Esophagus squamous epithelium (tissue), 5 donors: ENCODE data around the gene MORC4. TPM values are rescaled to one million over a fixed set of nuclear protein-coding genes. Genes with fewer than 3 reads are reported as not detected.

ENCODE experiments used
- DNase-seq: peaks from one replicate; lab custom pipeline; 2025; lab: John Stamatoyannopoulos, UW
- H3K27ac ChIP-seq, 4 donors: fragments of 200-600 bp; sonication (generic); one replicate each; pipeline ENCODE4 v1.5.1; 2016 to 2019; ENCODE audit warnings: mild to moderate bottlenecking in 1 of 4
- H3K27me3 ChIP-seq, 4 donors: fragments of 200-600 bp; sonication (generic); 1 replicate in 3 of 4; 2 replicates in 1 of 4; pipeline versions ENCODE4 v1.5.1 to v1.6.0; 2017 to 2021; ENCODE audit warnings: antibody characterized with exemption in 1 of 4
- H3K36me3 ChIP-seq, 3 donors: fragments of 200-600 bp; sonication (generic); one replicate each; pipeline ENCODE4 v1.5.1; 2016 to 2019
- H3K4me1 ChIP-seq, 3 donors: fragments of 200-600 bp; sonication (generic); one replicate each; pipeline ENCODE4 v1.5.1; 2017 to 2019
- H3K4me3 ChIP-seq, 4 donors: fragments of 200-600 bp; sonication (generic); 1 replicate in 3 of 4; 2 replicates in 1 of 4; pipeline ENCODE4 v1.5.1; 2016 to 2019; ENCODE audit warnings: mild to moderate bottlenecking in 2 of 4, moderate library complexity in 1 of 4
- H3K9me3 ChIP-seq, 3 donors: fragments of 200-600 bp; sonication (generic); one replicate each; pipeline ENCODE4 v1.5.1; 2016 to 2019
- POLR2A ChIP-seq, 4 donors: fragments of 450-650 bp; IDR thresholded peaks; one replicate each; pipeline ENCODE4 v1.6.1; 2017; ENCODE audit warnings: antibody characterized with exemption in 4 of 4, mild to moderate bottlenecking in 4 of 4, moderate library complexity in 3 of 4
- WGBS, 2 donors: methylation state at CpG; one replicate each; pipeline ENCODE4 v1.1.5; 2018; 5-methylcytosine and 5-hydroxymethylcytosine counted together
- intact Hi-C: fragments of 100-400 bp; cut with DNase I; formaldehyde crosslinking; loops from one replicate; pipeline ENCODE4 v1.15.0; 2022
- total RNA-seq, 4 donors: library from RNA; depleted of rRNA; stranded (reverse); fragments of >200 nt; gene quantifications; one replicate each; pipeline ENCODE4 v1.1.0, GENCODE V29; 2016
- TF ChIP-seq, protein P1 (sequence below), 6 experiments: fragments of 450-650 bp in 4 of 6; fragments of 200-600 bp in 2 of 6; sonication (generic) in 2 of 6; IDR thresholded peaks; one replicate each; pipeline ENCODE4 v1.5.1; 2016 to 2019; ENCODE audit warnings: antibody characterized with exemption in 6 of 6, mild to moderate bottlenecking in 4 of 6, moderate library complexity in 4 of 6
- donor health status: DM: yes; HTN: yes; CAD: no.

The MORC4 gene
- total RNA-seq, 4 donors from 2014 or later: 12.5 to 22.6 (median 17.2) TPM

DNA sequence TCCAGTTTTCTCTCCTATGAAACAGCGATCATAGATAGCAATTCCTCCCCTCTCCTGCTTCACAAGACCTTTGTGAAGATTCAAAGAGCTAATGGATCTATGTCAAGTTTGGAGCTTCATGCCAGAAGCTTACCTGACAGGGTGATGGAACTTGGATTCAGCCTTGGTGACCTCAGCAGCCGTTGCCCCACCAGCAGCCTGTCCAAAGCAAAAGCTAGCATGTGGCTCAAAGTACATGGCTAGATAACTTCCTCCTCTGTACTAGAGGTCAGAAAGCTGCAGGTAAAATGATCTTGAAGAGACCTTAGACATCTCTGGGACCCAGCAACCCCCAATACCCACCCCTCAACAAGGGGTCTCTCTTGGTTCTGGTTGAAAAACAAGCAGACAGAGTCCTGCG, 98.7 kb downstream of the MORC4 start:
- peaks cover 0 to 14% (median 0%) of the 10 kb centered on the region in 4 donors for H3K27me3 ChIP-seq
- H3K4me3 ChIP-seq: no peak overlapping the region
- no peak overlapping the region for H3K27ac ChIP-seq
- H3K4me1 ChIP-seq: no peaks in the 10 kb centered on the region
- 65 to 100% methylated on average over 1 to 3 of the region's 3 CpGs for WGBS, 2 donors
- DNase-seq: no peak
- no peaks in the 10 kb centered on the region for H3K36me3 ChIP-seq
- intact Hi-C loops: no loop called here
- no peaks in the 10 kb centered on the region for H3K9me3 ChIP-seq
- TF ChIP-seq POLR2A (IDR thresholded peaks at IDR 0.05): no peak
- TF ChIP-seq, protein P1, sequence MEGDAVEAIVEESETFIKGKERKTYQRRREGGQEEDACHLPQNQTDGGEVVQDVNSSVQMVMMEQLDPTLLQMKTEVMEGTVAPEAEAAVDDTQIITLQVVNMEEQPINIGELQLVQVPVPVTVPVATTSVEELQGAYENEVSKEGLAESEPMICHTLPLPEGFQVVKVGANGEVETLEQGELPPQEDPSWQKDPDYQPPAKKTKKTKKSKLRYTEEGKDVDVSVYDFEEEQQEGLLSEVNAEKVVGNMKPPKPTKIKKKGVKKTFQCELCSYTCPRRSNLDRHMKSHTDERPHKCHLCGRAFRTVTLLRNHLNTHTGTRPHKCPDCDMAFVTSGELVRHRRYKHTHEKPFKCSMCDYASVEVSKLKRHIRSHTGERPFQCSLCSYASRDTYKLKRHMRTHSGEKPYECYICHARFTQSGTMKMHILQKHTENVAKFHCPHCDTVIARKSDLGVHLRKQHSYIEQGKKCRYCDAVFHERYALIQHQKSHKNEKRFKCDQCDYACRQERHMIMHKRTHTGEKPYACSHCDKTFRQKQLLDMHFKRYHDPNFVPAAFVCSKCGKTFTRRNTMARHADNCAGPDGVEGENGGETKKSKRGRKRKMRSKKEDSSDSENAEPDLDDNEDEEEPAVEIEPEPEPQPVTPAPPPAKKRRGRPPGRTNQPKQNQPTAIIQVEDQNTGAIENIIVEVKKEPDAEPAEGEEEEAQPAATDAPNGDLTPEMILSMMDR (IDR thresholded peaks at IDR 0.05): no peak

DNA sequence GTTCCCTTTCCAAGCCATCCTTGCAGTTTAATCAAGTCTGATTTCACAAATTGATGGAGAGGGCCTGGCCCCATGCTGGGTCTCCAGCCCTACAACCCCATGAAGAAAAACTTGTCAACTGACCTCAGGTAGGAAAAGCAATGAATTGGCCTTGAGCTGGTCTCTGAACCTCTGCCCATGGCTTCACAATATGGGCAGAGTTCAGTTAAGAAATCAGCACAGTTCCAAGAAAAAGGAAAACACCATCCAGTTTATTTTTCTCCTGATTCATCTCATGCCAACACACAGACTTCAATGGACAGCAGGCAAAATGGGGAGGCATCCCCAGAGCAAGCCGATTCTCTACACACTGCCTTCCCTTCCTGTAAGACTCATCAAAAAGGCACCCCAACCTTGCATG, 100.2 kb downstream of the MORC4 start:
- Histone ChIP-seq H3K4me1 (peaks cover 0 to 12% (median 0%) of the 10 kb centered on the region in 3 donors), H3K36me3 (no peaks in the 10 kb centered on the region), H3K9me3 (no peaks in the 10 kb centered on the region), H3K27ac (no peak overlapping the region), H3K27me3 (peaks cover 0 to 14% (median 0%) of the 10 kb centered on the region in 4 donors), H3K4me3 (no peak overlapping the region)
- intact Hi-C loops: no loop called here
- no peak for TF ChIP-seq POLR2A (IDR thresholded peaks at IDR 0.05)
- TF ChIP-seq, protein P1 (IDR thresholded peaks at IDR 0.05): no peak
- DNase-seq: no peak
- WGBS, 2 donors: 60% methylated on average over 1 of the region's 1 CpG; no CpG with 5 or more reads in 1 of the 2 donors

DNA sequence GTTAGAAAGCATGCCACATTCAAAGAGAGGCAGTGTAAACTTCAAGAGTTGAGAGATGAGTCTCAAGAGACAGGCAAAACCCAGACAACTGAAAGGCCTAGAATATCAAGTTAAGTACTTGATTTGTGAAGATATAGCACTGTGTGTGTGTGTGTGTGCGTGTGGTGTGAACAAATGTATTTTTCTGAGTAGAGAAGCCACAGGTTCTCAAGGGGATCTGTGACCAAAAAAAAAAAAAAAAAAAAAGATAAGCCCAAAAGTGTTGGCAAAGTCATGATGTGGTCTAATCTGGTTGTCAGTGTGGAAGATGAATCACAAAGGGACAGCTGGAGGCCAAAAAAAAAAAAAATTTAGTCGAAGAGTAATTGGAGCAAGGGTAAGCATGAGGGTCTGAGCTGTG, 100.7 kb downstream of the MORC4 start:
- intact Hi-C loops: no loop called here
- TF ChIP-seq, protein P1 (IDR thresholded peaks at IDR 0.05): no peak
- no peak for TF ChIP-seq POLR2A (IDR thresholded peaks at IDR 0.05)
- peaks cover 0 to 14% (median 0%) of the 10 kb centered on the region in 4 donors for H3K27me3 ChIP-seq

DNA sequence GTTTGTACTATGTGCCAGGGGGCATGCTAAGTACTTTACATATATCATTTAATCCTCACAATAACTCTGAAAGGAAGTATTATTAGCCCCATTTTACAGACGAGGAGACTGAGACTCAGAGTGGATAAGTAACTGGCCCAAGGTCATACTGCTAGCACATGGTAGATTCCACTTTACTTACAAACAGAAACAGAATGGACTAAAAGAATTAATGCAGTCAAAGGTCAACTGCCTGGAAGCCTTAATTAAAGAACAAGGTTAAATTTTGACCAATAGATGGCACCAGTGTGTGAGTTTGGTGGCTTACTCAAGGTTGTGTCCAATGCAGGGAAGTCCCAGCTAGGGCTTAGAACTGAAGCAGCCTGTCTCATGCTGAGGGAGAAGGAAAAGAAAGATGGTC, 101.5 kb downstream of the MORC4 start:
- H3K36me3 ChIP-seq: no peaks in the 10 kb centered on the region
- H3K27ac ChIP-seq: no peak overlapping the region
- peaks cover 0 to 18% (median 0%) of the 10 kb centered on the region in 4 donors for H3K27me3 ChIP-seq
- H3K9me3 ChIP-seq: no peaks in the 10 kb centered on the region
- DNase-seq: no peak
- H3K4me3 ChIP-seq: no peak overlapping the region
- intact Hi-C loops: no loop called here
- TF ChIP-seq POLR2A (IDR thresholded peaks at IDR 0.05): no peak
- TF ChIP-seq, protein P1 (IDR thresholded peaks at IDR 0.05): peak in 3 of 6 experiments; percentile 21 to 39 (median 29)
- H3K4me1 ChIP-seq: peaks cover 0 to 17% (median 0%) of the 10 kb centered on the region in 3 donors
- WGBS, 2 donors: 21 to 25% methylated on average over 1 of the region's 1 CpG

More for the DNA sequence above, 100.7 kb downstream of the MORC4 start:
- no peak for DNase-seq
- WGBS, 2 donors: 42 to 44% methylated on average over 2 of the region's 2 CpGs
- Histone ChIP-seq H3K27ac (no peak overlapping the region), H3K4me1 (peaks cover 0 to 17% (median 0%) of the 10 kb centered on the region in 3 donors), H3K36me3 (no peaks in the 10 kb centered on the region), H3K4me3 (no peak overlapping the region), H3K9me3 (no peaks in the 10 kb centered on the region)

DNA sequence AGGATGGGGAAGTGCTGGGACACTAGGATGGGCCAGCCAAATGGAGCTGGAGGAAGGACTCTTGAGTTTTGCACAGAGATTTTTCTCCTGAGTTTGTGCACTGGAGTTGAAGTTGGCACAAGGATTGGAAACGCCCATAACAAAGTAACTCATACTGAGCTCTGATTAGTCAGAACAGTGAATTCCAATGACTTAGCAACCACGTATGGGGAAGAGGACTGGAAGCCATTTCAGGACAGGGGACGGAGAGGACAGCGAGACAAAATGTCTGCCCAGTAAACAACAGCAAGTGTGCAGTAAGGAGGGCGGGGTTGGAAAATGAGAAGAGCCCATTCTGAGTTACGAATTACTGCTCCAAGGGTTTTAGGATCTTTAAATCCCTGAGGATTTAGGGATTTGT, 102.8 kb downstream of the MORC4 start:
- Histone ChIP-seq H3K27me3 (peaks cover 0 to 28% (median 0%) of the 10 kb centered on the region in 4 donors), H3K4me3 (no peak overlapping the region), H3K27ac (no peak overlapping the region), H3K4me1 (peaks cover 0 to 17% (median 0%) of the 10 kb centered on the region in 3 donors), H3K9me3 (no peaks in the 10 kb centered on the region), H3K36me3 (no peaks in the 10 kb centered on the region)
- intact Hi-C loops: no loop called here
- no peak for TF ChIP-seq POLR2A (IDR thresholded peaks at IDR 0.05)
- TF ChIP-seq, protein P1 (IDR thresholded peaks at IDR 0.05): no peak
- no peak for DNase-seq
- 66 to 72% methylated on average over 6 of the region's 6 CpGs for WGBS, 2 donors
